Glutamatergic neuron (in vitro differentiated cells): ENCODE measurements around the gene RCSD1. TPM values are rescaled to one million over a fixed set of nuclear protein-coding genes. Genes with fewer than 3 reads are reported as not detected.

ENCODE experiments used
- DNase-seq: peaks from one replicate; pipeline ENCODE4 v3.0.0; 2022
- H3K27ac Mint-ChIP-seq: one replicate; pipeline ENCODE4 v1.8.0; 2020; ENCODE audit warnings: mild to moderate bottlenecking, mixed read lengths, inconsistent platforms; ENCODE audit not compliant: unreplicated experiment
- H3K27me3 Mint-ChIP-seq: one replicate; pipeline ENCODE4 v1.8.0; 2020; ENCODE audit warnings: mild to moderate bottlenecking, moderate library complexity, mixed read lengths, inconsistent platforms; ENCODE audit not compliant: unreplicated experiment
- H3K36me3 Mint-ChIP-seq: one replicate; pipeline ENCODE4 v1.8.0; 2020; ENCODE audit warnings: mild to moderate bottlenecking, mixed read lengths, inconsistent platforms; ENCODE audit not compliant: unreplicated experiment
- H3K4me1 Mint-ChIP-seq: one replicate; pipeline ENCODE4 v1.8.0; 2020; ENCODE audit warnings: mild to moderate bottlenecking, low read depth, mixed read lengths, inconsistent platforms; ENCODE audit not compliant: unreplicated experiment
- H3K4me3 Mint-ChIP-seq: one replicate; pipeline ENCODE4 v1.8.0; 2020; ENCODE audit warnings: mild to moderate bottlenecking, mixed read lengths, inconsistent platforms; ENCODE audit not compliant: unreplicated experiment
- H3K9me3 Mint-ChIP-seq: one replicate; pipeline ENCODE4 v1.8.0; 2020; ENCODE audit warnings: mild to moderate bottlenecking, moderate library complexity, mixed read lengths, inconsistent platforms; ENCODE audit not compliant: unreplicated experiment
- CTCF ChIP-seq: fragments of 200-600 bp; sonication (generic); IDR thresholded peaks from one replicate; pipeline ENCODE4 v1.5.0; 2021; ENCODE audit not compliant: partially characterized antibody, unreplicated experiment
- total RNA-seq: library from RNA; stranded (reverse); fragmentation: NEBNext Ultra II Directional; extraction: Animal tissue kit (Norgen Biotek cat#: 25700); gene quantifications from one replicate; pipeline ENCODE4 v1.2.1, GENCODE V29; 2021; ENCODE audit not compliant: unreplicated experiment

RCSD1 gene
- total RNA-seq, 1 donor from 2014 or later = not detected

DNA sequence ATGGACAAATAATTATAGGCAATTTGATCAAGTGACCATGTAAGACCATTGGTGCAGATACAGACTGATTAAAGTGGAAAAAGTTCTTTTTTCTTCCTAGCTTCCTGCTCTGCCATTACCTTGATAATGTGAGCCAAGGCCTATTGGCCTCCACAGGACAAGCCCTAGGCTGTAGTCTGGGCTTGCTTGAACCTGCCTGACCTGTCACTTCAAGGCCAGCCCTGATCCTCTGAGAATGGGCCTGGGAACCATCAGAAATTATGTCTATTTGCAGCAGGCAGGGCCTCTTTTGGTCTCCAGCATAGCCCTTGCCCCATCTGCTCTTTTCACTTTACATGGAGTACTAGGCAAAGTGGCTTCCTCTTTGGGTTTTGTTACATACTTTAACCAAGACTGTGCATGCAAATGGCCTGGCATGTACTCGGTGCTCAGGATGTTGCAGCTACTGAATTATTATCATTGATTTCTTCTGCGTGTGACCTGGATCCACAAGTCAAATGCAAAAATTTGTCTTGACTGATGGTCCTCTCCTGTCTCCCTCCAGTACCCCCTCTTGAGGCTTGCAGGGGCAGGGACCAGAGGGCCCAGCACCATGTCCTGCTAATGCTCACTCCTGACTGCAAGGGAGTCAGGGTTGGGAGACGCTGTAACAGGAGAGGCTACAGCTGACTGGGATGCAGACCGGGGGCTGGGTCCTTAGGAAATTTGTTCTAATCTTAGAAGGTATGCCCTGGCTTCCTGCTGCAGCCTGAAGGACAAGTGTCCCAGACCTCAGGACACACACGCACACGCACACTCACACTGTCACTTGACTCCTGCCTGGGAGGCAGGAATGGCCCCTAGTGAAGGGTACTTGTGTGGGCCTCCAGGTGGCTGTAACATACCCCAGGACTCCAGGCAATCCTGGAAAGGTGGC lies 39.4 kb downstream of the RCSD1 start:
- Mint-ChIP-seq H3K4me3 (no peak overlapping the region), H3K36me3 (peaks cover 6% of the 10 kb centered on the region), H3K27me3 (peaks cover 11% of the 10 kb centered on the region), H3K9me3 (peaks cover 3% of the 10 kb centered on the region), H3K27ac (no peak overlapping the region), H3K4me1 (peaks cover 4% of the 10 kb centered on the region)
- TF ChIP-seq CTCF = no peak
- no peak for DNase-seq

GRCh38 chr1:167670563-167670962 lies 40.5 kb downstream of the RCSD1 start:
- DNase-seq = no peak
- TF ChIP-seq CTCF = no peak
- peaks cover 11% of the 10 kb centered on the region for H3K27me3 Mint-ChIP-seq
- H3K36me3 Mint-ChIP-seq = peaks cover 6% of the 10 kb centered on the region
- peaks cover 4% of the 10 kb centered on the region for H3K4me1 Mint-ChIP-seq
- H3K4me3 Mint-ChIP-seq = no peak overlapping the region
- peaks cover 3% of the 10 kb centered on the region for H3K9me3 Mint-ChIP-seq
- no peak overlapping the region for H3K27ac Mint-ChIP-seq

DNA sequence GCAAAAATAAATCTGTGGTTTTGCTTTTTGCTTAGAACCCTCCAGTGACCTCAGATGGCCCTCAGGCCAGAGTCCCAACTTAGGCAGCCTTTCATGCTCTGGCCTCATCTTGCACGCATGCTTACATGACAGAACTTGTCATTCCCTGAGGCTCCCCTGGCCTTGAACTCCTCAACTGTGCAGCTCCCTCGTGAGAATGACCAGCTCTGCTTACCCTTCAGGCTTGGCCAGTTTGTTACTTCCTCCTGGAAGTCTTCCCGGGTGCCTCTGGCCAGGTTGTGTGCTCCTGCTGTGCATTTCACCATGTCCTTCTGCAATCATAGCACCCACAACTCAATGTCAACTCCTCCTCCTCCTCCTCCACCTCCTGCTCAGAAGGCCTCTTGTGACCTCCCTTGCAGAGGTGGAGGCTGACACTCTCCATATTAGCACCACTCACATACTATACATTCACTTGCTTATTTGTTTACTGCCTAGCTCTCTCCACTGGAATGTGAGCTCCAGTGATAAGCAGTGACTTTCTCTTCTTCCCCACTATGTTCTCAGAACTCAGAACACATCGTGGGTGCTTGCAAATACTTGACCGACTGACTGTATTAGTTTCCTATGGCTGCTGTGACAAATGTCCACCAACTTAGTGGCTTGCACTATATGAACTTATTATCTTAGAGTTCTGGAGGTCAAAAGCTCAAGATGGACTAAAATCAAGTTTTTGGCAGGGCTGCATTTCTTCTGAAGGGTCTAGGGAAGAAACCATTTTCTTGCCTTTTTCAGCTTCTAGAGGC lies 41.9 kb downstream of the RCSD1 start:
- Mint-ChIP-seq H3K4me1 (peaks cover 4% of the 10 kb centered on the region), H3K27ac (no peak overlapping the region), H3K36me3 (peaks cover 6% of the 10 kb centered on the region), H3K27me3 (peaks cover 11% of the 10 kb centered on the region), H3K9me3 (peaks cover 3% of the 10 kb centered on the region), H3K4me3 (peak overlapping the region; percentile 39)
- TF ChIP-seq CTCF = no peak
- DNase-seq = no peak

DNA sequence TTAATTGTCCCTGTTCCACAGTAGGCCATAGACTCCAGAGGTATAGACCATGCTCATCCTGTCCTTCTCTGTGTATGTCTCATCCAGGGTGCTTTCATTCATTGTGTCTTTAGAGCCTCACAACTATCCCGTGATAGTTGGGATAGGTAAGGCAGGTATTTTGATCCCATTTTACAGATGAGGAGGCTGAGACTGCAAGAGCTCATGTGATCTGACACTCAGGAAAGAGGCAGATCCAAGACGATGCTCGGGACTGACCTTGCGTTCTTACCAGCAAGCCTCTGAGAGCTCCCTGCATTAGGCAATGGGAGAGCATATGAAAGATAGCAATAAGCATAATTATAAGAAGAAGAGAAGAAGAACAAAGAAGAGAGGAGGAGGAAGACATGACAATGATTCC lies 42.8 kb downstream of the RCSD1 start:
- H3K4me1 Mint-ChIP-seq = peaks cover 4% of the 10 kb centered on the region

More for the DNA sequence above, 42.8 kb downstream of the RCSD1 start:
- Mint-ChIP-seq H3K9me3 (peaks cover 3% of the 10 kb centered on the region), H3K36me3 (peaks cover 6% of the 10 kb centered on the region), H3K27me3 (peaks cover 11% of the 10 kb centered on the region), H3K27ac (no peak overlapping the region), H3K4me3 (no peak overlapping the region)
- DNase-seq = no peak
- no peak for TF ChIP-seq CTCF
